Neural progenitor cell (in vitro differentiated cells): ENCODE data around the gene GPR82.

ENCODE experiments used
- EZH2 ChIP-seq: fragments of 200-600 bp; sonication (generic); IDR thresholded peaks from 2 replicates; pipeline ENCODE4 v1.6.1; 2017; ENCODE audit warnings: antibody characterized with exemption, mild to moderate bottlenecking, moderate library complexity
- TF ChIP-seq, protein P1 (sequence below): fragments of 200-600 bp; sonication (generic); IDR thresholded peaks from 2 replicates; pipeline ENCODE4 v1.5.1; 2017; ENCODE audit warnings: antibody characterized with exemption, mild to moderate bottlenecking

DNA sequence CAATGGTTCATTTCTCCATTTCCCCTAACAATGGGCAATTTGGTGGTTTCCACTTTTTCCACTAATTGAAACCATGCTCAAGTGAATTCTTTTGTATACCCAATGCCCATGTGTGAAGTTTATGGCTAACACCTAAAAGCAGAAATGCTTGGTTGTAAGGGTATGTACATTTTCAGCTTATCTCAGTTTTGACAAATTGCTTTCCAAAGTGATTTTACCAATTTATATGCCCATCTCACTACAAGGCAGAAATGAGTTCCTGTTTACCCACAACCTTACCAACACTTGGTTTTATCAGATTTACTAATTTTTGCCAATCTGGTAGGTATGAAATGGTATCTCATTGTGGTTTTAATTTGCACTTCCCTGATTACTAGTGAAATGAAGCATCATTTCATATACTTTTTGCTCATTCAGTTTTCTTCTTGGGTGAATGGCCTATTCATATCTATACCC, 20.4 kb upstream of the GPR82 start:
- TF ChIP-seq, protein P1, sequence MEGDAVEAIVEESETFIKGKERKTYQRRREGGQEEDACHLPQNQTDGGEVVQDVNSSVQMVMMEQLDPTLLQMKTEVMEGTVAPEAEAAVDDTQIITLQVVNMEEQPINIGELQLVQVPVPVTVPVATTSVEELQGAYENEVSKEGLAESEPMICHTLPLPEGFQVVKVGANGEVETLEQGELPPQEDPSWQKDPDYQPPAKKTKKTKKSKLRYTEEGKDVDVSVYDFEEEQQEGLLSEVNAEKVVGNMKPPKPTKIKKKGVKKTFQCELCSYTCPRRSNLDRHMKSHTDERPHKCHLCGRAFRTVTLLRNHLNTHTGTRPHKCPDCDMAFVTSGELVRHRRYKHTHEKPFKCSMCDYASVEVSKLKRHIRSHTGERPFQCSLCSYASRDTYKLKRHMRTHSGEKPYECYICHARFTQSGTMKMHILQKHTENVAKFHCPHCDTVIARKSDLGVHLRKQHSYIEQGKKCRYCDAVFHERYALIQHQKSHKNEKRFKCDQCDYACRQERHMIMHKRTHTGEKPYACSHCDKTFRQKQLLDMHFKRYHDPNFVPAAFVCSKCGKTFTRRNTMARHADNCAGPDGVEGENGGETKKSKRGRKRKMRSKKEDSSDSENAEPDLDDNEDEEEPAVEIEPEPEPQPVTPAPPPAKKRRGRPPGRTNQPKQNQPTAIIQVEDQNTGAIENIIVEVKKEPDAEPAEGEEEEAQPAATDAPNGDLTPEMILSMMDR: no peak
- TF ChIP-seq EZH2: no peak
